Adipocyte (in vitro differentiated cells): ENCODE results near the gene RGS12.

ENCODE experiments used
- DNase-seq: peaks from one replicate; pipeline ENCODE4 v3.0.0-alpha.2; 2015; ENCODE audit warnings: low read depth
- H3K27me3 ChIP-seq: replicated peaks from 2 replicates; pipeline ENCODE4 v1.7.0; 2013; ENCODE audit warnings: mild to moderate bottlenecking, low read length, moderate library complexity; ENCODE audit not compliant: control insufficient read depth, insufficient read depth
- H3K36me3 ChIP-seq: 2 replicates; pipeline ENCODE4 v1.7.0; 2013; ENCODE audit warnings: low read length, mild to moderate bottlenecking, moderate library complexity; ENCODE audit not compliant: control insufficient read depth, insufficient read depth, severe bottlenecking
- H3K4me1 ChIP-seq: 2 replicates; pipeline ENCODE4 v1.7.0; 2013; ENCODE audit warnings: mild to moderate bottlenecking, low read length, moderate library complexity; ENCODE audit not compliant: control insufficient read depth, insufficient read depth
- H3K4me3 ChIP-seq: 2 replicates; pipeline ENCODE4 v1.7.0; 2013; ENCODE audit warnings: mild to moderate bottlenecking, low read length, moderate library complexity
- H3K9ac ChIP-seq: 2 replicates; pipeline ENCODE4 v1.7.0; 2013; ENCODE audit warnings: mild to moderate bottlenecking, low read length, moderate library complexity
- H3K9me3 ChIP-seq: 2 replicates; pipeline ENCODE4 v1.7.0; 2013; ENCODE audit warnings: mild to moderate bottlenecking, low read length, moderate library complexity; ENCODE audit not compliant: control insufficient read depth

The RGS12 gene

DNA sequence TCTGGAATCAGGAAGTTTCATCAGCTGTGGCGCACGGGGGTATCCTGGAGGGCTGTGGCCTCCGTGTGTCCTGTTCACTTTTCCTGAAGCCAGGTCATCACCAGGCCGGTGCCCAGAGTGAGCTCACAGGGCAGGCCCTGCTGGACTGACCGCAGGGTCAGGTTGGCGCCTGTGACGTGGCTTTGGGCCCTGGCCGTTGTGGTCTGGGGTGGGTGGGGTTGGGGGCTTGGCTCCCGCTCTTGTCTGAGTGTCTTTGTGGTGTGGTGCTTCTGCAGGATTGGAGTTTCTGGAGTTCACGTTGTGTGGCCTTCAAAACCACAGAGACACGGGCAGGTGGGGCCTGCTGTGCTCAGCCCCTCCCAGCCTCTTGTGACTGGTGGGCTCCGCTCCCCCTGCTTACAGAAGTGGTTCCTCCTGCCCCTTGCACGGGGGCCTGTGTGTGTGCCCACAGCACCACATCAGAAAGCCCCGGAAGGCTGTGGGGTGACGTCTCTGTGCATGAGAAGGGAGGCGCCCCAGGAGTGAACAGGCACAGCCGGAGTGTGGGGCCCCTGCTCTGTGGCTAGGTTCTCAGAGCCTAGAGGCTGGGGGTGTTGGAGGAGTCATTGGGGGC, 9.5 kb downstream of the RGS12 start:
- Histone ChIP-seq H3K4me3 (no peak overlapping the region), H3K4me1 (peaks cover 22% of the 10 kb centered on the region), H3K9ac (no peak overlapping the region), H3K36me3 (no peaks in the 10 kb centered on the region), H3K9me3 (no peaks in the 10 kb centered on the region), H3K27me3 (no peaks in the 10 kb centered on the region)
- no peak for DNase-seq

DNA sequence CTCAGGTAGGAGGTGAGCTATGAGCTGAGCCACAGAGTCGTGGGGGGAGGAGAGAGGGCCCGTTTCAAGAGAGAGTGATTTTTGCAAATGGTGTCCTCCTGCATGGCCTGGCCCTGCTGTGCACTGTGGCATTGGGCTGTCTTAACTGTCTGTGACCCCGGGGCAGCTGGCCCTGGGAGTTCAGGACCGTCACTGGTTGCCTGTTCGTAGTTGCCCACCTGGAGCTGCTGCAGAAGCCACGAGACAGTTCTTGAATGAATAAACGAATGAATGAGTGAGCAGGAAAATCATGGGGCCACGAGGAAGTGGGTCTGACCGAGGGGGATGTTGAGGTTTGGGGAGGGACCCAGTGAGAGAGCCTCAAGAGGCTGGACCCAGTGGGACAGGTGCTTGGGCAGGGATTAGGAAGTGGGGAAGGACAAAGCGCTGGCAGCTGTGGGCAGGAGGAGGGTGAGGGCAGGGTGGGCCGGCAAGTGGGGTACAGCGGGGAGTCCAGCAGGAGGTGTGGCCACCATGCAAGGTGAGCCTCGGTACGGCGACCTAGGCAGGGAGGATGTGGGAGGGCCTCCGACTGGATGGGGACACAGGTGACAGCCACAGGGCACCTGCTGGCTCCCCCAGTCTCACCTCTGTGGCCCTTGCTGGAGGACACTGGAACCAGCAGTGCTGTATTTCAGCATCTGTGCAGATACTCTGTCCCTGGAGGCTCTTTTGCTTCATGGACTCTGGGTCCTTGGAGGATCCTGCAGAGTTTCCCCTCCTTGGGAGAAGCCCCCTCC, 10.2 kb downstream of the RGS12 start:
- Histone ChIP-seq H3K36me3 (no peaks in the 10 kb centered on the region), H3K27me3 (no peaks in the 10 kb centered on the region), H3K4me1 (peaks cover 22% of the 10 kb centered on the region), H3K9me3 (no peaks in the 10 kb centered on the region), H3K4me3 (no peak overlapping the region), H3K9ac (no peak overlapping the region)
- no peak for DNase-seq

DNA sequence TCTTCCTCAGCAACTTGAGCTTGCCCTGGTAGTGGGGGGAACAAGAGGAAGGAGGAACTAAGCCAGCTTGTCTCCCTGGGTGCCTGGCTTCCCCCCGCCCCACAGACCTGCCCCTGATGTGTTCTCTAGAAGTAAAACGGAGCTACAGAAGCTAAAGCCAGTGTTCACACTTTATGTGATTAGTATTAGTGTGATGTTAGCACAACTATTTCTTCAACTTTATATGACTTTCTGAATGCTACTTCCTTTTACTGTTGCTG, 10.7 kb downstream of the RGS12 start:
- no peaks in the 10 kb centered on the region for H3K9me3 ChIP-seq
- no peak overlapping the region for H3K9ac ChIP-seq
- H3K36me3 ChIP-seq: no peaks in the 10 kb centered on the region
- peaks cover 22% of the 10 kb centered on the region for H3K4me1 ChIP-seq
- H3K27me3 ChIP-seq: no peaks in the 10 kb centered on the region
- DNase-seq: no peak
- H3K4me3 ChIP-seq: no peak overlapping the region

DNA sequence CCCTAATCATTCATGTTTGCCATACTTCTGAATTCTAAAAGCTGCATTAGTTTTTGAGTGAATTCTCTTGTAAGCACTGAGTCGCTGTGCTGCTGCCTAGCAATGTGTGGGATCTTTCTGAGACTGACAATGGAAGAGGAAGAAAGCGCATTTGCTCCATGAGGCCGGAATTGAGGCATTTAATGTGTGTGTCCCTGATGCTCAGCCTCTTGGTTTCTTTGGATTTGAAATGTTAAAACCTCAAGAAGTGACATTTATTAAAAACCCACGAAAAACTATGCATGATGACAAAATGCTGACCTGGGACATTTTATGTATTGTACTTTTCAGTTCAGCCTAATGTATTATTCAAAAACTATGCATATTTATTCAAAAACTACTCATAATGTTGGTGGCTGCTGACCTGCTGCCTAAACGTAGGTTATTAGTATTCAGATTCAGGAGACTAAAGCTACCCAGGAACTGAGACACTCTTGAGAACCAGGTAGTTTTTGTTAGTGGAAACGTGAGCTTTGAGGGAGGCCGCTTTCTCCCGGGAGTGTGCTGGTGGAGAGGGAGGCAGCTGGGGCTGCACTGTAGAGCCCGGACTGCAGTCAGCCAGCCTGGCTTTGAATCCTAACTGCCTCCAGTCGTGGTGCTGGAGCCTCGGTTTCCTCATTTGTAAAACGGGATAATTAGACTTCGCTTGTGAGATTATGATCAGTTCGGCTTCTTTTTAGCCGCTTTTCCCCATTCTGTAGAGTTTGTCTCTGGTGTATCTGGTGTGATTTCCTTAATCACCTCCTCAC, 11.3 kb downstream of the RGS12 start:
- DNase-seq: no peak
- Histone ChIP-seq H3K4me1 (peaks cover 21% of the 10 kb centered on the region), H3K27me3 (no peaks in the 10 kb centered on the region), H3K9ac (peak overlapping the region; percentile 10), H3K9me3 (no peaks in the 10 kb centered on the region), H3K36me3 (no peaks in the 10 kb centered on the region), H3K4me3 (peak overlapping the region; percentile 59)

DNA sequence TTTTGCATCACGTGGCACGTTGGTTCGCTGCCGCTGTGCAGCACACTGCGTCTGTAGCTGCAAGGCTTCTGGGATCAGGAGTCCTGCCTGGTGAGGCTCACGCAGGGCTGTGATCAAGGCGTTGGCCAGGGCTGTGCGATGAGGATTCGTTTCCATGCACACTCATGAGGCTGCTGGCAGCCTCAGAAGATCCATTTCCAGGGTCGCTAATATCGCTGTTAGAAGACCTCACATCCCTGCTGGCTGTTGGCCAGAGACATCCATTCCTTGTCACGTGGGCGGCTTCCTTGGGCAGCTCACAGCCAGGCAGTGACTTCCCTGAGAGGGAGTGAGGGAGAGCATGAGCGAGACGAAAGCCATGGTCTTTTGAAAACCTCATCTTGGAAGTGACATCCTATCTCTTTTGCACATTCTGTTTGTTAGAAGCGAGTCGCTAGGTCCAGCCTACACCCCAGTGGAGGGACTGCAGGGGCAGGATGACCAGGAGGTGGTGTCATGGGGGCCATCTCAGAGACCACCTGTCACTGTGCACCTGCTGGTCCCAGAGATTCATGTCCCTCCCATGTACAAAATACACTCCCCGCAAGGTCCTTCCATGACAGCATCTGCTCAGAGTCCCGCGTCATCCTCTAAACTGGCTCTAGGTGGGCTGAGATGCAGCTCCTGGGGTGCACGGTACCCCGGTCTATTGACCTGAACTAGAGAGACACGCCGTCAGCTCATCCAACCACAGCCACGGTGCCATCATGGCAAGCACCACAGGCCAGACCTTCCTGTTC, 12.2 kb downstream of the RGS12 start:
- peak; percentile 48 for DNase-seq
- no peaks in the 10 kb centered on the region for H3K27me3 ChIP-seq
- peaks cover 17% of the 10 kb centered on the region for H3K4me1 ChIP-seq
- no peaks in the 10 kb centered on the region for H3K9me3 ChIP-seq
- no peaks in the 10 kb centered on the region for H3K36me3 ChIP-seq
- peak overlapping the region; percentile 10 for H3K9ac ChIP-seq
- H3K4me3 ChIP-seq: peak overlapping the region; percentile 59

DNA sequence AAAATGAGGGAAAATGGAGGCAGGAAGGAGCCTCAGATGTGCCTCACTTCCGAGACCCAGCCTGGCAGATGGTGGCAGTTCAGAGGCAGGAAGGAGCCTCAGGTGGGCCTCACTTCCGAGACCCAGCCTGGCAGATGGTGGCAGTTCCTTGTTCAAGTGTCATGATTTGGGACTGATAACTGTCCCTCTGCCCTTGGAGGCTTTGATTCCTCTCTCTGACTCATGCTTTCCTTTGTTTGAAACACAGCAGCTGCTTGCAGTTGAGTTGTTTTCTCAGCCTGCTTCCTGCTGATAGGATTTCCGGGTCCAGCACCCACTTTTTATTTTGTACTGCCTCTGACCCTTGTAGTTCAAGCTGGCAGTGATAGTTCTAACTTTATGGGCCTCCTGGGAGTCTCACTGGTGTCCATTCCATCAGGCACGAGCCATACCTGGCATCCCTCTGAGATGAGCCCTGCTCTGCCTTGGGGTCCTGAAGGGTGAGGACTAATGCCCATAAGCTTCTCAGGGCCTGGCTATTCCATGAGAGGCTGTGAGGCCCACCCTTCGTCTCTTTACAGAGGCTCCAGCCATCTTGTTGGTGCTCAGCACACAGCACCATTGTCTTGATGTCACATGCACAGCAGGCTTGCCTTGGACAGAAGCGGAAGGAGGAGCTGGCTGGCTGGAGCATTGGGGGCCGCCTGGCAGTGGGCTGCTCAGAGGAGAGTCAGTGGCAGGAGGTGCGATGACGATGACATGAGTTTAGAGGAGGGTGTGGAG, 13.0 kb downstream of the RGS12 start:
- DNase-seq: peak; percentile 45
- peaks cover 17% of the 10 kb centered on the region for H3K4me1 ChIP-seq
- no peak overlapping the region for H3K4me3 ChIP-seq
- H3K27me3 ChIP-seq: no peaks in the 10 kb centered on the region
- no peaks in the 10 kb centered on the region for H3K9me3 ChIP-seq
- H3K36me3 ChIP-seq: no peaks in the 10 kb centered on the region
- H3K9ac ChIP-seq: no peak overlapping the region

DNA sequence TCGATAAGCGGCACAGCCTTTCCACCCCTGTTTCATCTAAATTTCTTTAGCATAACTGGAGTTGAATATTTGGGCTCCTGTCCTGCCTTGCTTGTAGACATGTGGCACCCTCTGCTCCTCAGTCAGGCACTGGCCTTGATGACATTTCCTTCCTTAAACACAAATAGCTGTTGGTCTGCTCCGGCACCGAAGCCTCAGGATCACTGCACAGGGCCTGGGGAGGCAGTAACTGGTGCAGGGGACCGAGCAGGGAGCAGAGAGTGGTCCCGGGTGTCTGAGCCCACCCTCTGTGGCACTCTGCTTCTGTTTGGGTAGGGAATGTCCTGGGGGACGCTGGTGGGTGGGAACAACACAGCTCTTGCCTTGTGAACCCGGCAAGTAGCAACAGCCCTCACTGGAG, 13.6 kb downstream of the RGS12 start:
- no peak for DNase-seq
- Histone ChIP-seq H3K4me3 (no peak overlapping the region), H3K36me3 (no peaks in the 10 kb centered on the region), H3K9ac (no peak overlapping the region), H3K4me1 (peaks cover 17% of the 10 kb centered on the region), H3K27me3 (no peaks in the 10 kb centered on the region), H3K9me3 (no peaks in the 10 kb centered on the region)

DNA sequence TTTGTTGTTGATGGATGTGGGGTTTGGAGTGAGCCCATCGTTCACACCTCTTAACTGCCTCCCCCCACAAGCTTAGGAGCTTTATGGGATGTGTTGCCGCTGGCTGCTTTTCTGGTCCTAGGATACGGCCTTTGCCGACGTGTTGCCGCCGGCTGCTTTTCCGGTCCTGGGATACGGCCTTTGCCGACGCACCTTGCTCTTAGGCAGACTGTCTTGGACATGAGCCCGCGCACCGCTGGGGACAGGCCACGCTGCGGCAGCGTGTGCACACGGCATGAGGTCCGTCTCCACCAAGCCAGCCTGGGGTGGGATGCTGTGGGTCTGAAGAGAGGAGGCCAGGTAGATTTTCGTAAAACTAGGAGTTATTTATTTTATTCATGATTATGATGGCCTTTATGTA, 14.2 kb downstream of the RGS12 start:
- Histone ChIP-seq H3K4me3 (no peak overlapping the region), H3K9ac (no peak overlapping the region), H3K27me3 (no peaks in the 10 kb centered on the region), H3K36me3 (no peaks in the 10 kb centered on the region), H3K4me1 (peaks cover 17% of the 10 kb centered on the region), H3K9me3 (no peaks in the 10 kb centered on the region)
- DNase-seq: no peak

DNA sequence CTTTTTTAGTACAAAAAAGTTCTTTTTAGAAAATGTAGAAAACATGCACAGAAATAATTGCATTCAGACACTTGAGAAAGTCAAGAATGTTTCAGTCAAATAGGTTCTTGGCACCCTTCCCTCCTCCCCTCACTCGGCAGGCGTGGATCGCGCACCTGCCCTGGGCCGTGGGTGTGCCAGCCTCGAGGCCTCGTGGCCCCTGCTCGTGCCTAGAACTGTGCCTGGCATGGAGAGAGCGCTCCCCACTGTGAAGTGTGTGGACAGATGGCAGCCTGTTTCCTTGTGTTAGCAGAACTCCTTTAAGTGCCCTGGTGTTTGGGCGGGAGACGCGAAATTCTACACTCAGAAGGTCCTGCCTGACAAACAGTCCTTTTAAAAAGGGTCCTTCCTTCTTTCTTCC, 14.7 kb downstream of the RGS12 start:
- peaks cover 17% of the 10 kb centered on the region for H3K4me1 ChIP-seq
- H3K27me3 ChIP-seq: no peaks in the 10 kb centered on the region

DNA sequence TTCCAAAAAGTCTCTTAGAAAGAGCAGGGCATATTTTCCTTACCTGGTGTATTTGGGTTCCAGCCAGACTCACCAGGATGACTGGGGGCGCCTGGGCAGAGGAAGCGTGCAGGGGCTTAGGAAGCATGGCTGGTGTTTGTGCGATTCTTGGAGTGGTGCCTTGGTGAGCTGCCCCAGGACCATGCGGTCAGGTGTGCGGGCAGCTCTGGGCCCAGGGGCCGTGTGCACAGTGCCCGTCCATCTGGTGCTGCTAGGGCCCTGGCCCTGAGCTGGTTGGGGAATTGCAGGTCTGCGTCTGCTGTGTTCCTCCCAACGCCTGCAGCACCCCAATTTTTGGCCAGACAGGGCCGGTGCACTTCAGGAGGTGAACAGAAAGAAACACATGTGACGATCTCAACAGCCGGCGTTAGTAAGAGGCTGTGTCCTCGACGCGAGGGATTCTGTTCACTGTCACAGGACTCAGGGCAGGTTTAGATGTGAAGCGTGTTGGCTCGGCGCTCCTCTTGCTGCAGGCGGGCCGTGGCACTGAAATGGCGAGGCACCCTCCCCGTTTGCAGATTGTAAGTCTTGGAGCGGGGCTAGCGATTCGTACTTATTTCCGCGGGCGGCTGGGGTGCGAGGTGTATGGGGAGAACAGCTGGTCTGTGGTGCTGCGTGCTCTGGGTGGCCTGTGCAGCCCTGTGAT, 15.2 kb downstream of the RGS12 start:
- H3K4me3 ChIP-seq: no peak overlapping the region
- no peak for DNase-seq
- H3K4me1 ChIP-seq: peaks cover 17% of the 10 kb centered on the region
- H3K9me3 ChIP-seq: no peaks in the 10 kb centered on the region
- no peak overlapping the region for H3K9ac ChIP-seq
- H3K27me3 ChIP-seq: no peaks in the 10 kb centered on the region
- no peaks in the 10 kb centered on the region for H3K36me3 ChIP-seq

More for the DNA sequence above, 14.7 kb downstream of the RGS12 start:
- H3K36me3 ChIP-seq: no peaks in the 10 kb centered on the region
- no peak for DNase-seq
- no peaks in the 10 kb centered on the region for H3K9me3 ChIP-seq
- H3K9ac ChIP-seq: no peak overlapping the region
- H3K4me3 ChIP-seq: no peak overlapping the region
